ENCODE results near the gene CIAO2A.
"Not testable (repeated sequence)": the region's sequence is repeated elsewhere in the genome, so short reads cannot be mapped to it uniquely, and the experiment has no call there.

The CIAO2A gene, protein sequence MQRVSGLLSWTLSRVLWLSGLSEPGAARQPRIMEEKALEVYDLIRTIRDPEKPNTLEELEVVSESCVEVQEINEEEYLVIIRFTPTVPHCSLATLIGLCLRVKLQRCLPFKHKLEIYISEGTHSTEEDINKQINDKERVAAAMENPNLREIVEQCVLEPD

DNA sequence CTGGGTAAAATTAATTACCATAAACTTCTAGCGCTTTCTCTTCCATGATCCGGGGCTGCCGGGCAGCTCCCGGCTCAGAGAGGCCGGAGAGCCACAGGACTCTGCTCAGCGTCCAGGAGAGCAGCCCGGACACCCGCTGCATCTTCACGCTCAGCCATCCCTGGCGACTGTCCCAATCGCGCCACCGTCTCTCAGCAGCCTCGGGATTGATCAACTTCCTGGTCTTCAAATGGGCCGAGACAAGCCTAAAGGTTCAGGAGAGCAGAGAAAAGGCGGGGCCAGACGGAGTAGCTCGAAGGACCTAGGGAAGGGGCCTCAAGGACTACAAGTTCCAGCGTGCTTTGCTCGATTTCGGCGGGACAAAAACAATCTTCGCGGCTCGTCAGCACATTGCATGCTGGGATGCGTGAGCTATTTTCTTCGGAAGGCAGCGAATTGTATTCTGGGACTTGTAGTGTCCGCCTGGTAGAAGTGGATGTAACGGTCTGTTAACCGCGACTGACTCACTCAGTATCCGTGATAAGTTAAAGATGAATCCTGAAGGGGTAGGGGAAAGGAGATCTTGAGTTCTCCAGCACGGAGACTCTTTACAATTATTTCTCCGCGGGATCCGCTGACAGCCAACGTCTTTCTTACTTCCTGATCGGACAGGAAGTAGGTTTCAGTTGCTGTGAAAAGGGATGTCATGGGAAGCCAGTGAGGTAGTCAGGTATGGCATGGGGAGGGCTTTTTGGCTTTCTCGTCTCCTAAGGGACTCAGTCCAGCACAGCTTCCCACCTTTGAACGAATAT lies at the start of gene CIAO2A:
Gene CIAO2A (minus strand): TSS at position 212 of the 791 bp plus-strand sequence. CDS start 70 bp downstream, at position 142.
- DNase-seq (ENCODE audit: low read depth) = peak; percentile 98

DNA sequence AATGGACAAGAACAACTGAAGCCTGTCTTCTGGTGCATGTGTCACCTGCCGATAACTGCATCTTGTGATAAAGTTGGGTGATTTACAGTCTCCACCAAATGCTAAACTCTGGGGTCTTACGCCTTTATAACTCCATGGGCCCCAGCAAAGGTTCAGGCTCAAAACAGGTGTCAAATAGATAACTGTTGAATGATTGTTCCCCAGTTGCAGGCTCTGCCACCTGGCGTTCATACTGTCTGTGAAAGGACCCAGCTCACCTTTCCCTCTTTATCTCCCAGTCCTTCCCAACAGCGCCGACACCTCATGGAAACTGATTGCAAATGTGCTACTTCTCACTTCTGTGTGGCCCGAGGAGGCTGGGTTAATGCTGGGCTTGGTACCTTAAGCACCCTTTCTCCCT lies 49.6 kb upstream of the CIAO2A start:
- no peak for DNase-seq (ENCODE audit: low read depth)

DNA sequence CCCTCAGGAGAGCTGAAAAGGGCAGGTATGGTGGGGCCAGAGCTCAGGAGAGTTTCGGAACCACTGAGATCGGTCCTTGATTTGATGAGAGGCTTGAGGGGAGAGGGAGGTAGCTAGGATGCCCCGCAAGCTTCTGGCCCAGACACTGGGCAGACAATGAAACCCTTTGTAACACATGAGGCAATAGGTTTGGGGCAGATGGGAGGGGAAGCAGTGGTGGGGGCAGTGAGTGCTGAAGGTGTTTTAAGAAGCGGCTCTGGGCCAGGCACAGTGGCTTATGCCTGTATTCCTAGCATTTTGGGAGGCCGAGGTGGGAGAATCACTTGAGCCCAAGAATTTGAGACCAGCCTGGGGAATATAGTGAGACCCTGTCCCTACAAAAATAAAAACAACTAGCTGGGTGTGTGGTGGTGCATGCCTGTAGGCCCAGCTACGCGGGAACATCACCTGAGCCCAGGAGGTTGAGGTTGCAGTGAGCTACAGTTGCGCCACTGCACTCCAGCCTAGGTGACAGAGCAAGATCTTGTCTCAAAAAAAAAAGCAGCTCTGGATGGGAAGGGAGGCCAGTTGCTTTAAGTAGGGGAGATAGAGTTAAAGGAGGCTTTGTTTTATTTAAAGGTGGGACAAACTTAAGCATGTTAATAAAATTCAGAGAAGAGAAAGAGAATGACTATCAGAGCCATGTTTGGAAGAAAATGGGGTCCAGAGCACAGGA lies 48.3 kb upstream of the CIAO2A start:
- DNase-seq (ENCODE audit: low read depth) = no peak

DNA sequence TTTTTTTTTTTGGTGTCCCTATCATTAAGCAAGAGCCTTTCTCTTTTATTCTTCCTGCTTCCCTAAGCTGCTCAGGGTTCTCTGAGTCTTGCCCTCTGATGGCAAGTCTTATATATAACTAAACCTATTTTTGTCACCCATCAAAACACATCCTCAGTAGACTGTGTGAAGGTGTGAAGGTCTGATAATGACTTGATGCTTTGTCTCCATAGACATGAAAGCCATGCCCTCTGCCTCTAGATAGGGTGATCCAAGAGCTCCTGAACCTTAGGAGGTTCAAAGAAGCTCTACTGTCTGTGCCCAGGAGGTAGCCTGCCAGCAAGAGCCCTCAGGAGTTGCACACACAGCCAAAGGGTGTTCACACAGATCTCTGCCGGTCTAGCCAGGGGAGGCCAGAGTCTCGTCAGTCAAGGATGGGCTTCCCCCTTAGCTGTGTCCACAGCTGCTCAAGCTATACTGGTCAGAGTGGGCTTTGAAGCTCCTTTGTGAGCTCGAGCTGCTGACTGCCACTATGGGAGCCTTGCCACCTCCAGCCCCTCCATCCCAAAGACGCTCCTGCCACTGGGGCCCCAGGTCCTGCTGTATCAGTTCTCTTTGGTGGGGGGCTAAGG lies 44.8 kb upstream of the CIAO2A start:
- no peak for DNase-seq (ENCODE audit: low read depth)

DNA sequence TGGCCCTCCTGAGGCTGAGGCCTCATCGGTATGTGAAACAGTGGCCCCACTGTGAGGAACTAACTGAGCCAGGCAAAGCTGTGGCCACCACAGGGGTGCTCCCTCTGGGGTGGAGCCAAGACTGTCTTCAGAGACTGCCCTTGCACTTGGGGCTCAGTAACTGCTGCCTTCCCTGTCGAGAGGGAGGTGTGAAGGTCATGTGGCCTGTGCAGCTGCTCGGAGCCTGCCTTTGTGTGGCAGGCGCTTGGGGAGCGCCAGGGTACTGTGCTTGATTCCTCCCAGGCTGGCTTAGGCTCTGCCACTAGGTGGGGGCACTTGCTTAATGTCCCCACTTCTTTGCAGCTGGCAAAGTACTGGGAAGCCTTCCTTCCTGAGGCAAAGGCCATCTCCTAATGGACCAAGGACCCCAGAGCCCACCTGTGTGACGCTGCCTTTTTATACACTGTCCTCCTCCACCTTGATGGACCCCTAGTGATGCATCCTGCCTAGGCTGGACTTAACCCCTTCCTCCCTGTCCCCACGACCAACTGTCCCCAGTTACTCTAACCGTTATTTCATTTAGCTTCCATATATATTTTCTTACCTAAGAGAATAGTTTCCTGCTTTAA lies 43.7 kb upstream of the CIAO2A start:
- DNase-seq (ENCODE audit: low read depth) = no peak

DNA sequence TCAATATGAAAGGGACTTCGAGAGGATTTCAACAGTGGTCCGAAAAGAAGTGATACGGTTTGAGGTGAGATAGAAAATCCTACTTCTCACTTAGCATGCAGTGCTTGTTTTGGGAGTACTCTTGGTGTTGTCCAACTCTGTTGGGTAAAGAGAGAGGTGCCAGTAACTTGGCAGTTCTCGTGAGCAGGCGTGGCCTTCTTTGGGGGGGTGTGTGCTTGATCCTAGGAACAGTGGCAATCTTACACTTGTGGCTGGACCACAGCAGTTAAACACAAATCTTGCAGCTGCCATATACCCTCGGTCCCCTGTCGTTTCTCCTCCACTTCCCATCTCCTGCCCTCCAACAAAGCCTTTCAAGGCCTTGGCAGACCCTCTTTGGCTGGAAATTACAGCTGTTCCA lies 42.7 kb upstream of the CIAO2A start:
- DNase-seq (ENCODE audit: low read depth) = no peak

DNA sequence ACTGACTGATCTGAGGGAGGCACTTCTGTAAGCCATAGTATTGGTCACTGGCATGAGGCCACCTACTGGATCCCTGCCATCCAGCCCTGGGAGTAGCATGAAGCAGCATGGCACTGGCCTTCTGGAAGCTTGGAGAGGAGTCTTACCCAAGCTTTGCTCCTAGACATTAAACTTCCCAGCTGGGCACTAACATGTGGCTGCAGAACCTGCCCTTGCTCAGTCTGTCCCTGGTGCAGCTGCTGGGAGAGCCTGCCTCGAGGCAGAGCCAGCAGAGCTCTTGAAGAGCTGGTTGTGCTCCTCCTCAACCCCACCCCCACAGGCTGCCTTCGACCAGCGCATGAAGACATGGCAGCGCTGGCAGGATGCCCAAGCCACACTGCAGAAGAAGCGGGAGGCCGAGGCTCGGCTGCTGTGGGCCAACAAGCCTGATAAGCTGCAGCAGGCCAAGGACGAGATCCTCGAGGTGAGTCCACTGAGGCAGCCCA lies 40.7 kb upstream of the CIAO2A start:
- DNase-seq (ENCODE audit: low read depth) = peak; percentile 21

DNA sequence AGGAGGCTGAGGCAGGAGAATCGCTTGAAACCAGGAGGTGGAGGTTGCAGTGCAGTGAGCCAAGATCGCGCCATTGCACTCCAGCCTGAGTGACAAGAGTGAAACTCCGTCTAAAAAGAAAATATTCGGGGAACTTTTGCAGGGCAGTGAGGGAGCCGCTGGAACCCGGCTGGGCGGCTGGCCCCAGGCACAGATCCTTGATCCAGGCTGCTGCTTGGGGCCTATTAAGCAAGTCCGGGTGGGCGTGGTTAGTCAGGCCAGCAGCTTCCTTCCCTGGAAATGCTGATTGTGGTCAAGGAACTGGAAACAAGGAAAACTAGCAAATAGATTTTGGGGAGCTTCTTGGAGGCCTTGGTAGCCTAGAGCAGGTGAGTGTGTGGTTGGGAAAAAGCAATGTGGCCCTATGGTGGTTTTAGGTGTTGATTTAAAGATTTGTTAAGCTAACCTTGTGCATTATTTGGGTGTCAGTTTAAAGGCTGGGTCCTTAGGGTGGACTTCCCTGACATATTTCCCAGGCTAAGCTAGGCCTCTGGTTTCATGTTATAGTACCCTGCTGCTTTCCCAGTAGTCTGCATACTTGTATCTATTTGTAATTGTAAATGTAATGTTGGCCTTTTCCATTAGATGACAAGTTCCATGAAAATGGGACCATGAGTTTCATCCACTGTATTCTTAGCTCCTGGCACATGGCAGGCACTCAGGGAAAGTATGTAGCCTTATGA lies 40.1 kb upstream of the CIAO2A start:
- no peak for DNase-seq (ENCODE audit: low read depth)

DNA sequence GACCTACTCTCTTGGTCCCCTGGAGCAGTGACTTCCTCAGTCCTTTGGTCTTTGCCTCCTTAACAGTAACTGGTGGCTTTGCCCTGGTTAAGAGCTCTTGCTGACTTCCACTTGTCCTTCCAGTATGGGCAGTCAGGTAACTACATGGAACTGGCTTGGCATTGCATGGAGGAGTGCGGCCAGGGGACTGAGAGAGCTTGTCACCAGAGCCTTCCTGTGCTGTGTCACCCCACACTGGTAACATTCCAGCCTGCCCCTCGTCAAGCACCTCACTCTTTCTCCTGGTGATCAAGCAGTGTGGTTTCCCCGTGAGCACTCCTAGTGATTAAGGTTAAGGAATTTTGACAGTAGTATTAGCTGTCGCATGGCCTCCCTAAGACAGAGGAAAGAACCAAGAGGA lies 38.6 kb upstream of the CIAO2A start:
- no peak for DNase-seq (ENCODE audit: low read depth)

DNA sequence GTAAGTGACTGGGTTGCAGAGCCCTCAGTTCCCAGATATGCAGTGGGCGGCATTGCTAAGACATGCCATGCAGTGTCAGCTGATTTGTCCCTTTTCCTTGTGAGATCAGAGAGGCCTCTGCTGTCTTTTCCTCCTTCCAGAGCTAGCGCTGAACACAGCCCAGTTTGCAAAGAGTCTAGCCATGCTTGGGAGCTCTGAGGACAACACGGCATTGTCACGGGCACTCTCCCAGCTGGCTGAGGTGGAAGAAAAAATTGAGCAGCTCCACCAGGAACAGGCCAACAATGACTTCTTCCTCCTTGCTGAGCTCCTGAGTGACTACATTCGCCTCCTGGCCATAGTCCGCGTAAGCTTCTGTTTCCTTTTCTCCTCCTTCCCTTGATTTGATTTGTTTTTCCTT lies 37.9 kb upstream of the CIAO2A start:
- no peak for DNase-seq (ENCODE audit: low read depth)

DNA sequence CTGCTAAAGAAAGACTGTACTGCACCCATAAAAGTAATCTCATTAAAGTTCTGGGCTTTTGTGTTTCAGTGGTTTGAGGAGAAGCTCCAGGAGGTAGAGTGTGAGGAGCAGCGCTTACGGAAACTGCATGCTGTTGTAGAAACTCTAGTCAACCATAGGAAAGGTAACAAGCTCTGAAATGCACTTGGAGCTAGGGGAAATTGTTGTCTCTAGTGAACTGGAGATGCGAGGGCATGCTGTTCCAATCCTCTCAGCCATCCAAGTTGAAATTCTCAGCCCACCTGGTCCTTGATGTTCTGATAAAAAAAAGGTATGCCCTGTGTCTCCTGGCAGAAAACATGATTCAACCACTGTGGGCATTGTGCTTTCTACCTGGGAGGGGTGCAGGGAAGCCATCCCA lies 36.5 kb upstream of the CIAO2A start:
- DNase-seq (ENCODE audit: low read depth) = no peak

DNA sequence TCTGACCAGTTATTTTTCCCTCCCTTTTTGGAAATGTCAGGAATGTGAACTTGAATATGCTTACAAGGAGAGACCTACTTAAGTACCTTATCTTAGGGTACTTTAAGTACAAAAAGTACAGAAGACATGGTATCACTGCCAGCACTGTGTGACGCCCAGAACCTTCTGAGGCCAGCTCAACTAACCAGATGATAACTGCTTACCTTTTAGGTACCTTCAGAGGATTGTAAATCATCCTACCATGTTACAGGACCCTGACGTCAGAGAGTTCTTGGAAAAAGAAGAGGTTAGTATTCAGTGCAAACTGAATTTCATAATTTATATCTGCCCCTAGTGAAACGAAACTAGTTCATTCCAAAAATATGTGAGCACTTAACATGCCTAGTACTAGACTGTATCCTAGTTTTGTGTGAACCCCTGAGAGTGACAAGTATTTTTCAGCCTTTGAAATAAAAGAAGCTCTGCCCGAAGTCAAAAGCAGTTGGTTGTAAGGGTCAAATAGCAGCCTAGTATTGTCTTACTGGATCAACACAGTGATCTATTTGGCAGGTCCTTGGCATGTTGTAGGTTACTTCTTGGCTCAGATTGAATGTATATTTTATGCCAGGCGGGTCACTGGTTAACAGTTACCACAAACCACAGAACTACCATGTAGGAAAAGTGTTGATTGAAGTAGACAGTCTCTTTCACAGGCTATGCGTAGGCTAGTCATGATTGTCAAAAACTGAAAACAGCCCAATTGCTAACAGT lies 34.1 kb upstream of the CIAO2A start:
- no peak for DNase-seq (ENCODE audit: low read depth)

DNA sequence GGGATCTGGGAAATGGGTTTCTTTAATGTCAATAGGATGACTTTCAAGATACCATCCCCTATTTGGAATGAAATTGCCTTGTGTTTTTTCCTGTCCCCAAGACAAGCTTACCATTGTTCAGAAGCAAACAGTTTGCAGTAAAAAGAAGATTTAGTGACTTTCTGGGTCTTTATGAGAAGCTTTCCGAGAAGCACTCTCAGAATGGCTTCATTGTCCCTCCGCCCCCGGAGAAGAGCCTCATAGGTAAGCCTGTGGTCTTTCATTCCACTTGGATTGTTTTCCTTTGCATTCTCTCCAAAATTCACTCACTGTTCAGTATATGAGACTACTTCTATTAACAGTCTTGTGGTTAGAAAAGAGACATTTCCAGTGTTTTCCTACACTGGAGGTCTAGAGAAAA lies 32.3 kb upstream of the CIAO2A start:
- no peak for DNase-seq (ENCODE audit: low read depth)

DNA sequence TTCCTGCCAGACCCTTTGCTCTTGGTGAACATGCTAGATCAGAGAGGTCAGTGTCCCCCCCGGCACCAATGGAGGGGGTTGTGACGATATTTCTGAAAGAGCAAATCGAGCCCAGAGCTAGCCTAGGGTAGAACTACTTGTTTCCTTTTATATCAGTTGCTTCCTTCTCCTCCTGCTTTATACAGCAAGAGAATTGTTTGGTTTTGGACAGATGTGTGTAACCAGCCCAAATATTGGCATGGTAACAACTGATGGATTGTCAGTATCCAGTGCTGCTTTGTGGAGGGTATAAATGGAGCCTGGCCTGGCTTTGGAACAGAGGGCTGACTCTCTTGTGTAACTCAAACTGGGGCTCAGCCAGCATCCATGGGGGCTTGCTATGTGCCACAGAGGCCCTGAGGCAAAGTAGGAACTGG lies 29.3 kb upstream of the CIAO2A start:
- no peak for DNase-seq (ENCODE audit: low read depth)

DNA sequence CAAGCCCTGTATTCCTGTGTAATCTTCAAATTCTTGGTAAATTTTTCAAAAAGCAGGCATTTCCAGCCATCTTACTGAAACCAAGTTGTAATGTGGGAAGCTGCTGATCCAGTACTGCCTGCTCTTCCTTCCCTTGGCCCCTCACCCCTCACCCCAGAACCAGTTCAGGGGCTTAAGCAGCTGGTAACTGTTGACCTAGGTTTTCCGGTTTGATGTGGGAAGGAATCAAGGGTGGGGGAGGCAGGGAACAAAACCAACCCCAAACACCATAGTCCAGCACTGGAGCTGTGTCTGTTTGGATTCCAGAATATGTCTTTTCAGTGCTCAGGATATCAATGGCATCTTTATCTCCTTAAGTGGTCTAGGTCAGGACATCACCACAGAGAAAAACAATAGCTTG lies 28.8 kb upstream of the CIAO2A start:
- DNase-seq (ENCODE audit: low read depth) = no peak

DNA sequence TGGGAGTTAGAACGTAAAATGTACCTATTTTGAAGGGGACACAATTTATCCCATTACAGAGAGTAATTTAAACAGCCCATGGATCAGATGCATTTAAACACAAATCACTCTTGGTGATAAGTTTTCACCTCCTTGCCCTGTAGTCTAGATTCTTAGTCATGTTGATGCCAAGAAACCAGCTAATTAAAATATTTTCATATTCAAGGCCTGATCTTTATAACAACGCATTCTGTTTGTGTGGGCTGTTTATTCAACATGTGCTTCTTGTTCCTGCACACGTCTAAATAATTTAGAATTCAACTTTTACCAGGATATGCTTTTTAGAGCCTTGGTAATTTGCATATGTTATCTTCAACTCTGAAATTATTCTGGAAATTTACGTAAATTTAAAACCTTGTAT lies 28.0 kb upstream of the CIAO2A start:
- no peak for DNase-seq (ENCODE audit: low read depth)

DNA sequence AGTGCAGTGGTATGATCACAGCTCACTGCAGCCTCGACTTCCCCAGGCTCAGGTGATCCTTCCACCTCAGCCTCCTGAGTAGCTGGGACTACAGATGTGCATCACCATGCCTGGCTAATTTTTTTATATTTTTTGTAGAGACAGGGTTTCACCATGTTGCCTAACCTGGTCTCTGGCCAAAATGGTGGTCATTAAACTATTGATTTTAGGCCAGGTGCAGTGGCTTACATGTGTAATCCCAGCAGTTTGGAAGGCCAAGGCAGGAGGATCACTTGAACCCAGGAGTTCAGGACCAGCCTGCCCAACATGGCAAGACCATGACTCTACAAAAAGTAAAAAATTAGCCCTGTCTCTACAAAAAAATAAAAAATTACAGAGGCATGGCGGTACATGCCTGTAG lies 26.7 kb upstream of the CIAO2A start:
- DNase-seq (ENCODE audit: low read depth) = not testable (repeated sequence)

DNA sequence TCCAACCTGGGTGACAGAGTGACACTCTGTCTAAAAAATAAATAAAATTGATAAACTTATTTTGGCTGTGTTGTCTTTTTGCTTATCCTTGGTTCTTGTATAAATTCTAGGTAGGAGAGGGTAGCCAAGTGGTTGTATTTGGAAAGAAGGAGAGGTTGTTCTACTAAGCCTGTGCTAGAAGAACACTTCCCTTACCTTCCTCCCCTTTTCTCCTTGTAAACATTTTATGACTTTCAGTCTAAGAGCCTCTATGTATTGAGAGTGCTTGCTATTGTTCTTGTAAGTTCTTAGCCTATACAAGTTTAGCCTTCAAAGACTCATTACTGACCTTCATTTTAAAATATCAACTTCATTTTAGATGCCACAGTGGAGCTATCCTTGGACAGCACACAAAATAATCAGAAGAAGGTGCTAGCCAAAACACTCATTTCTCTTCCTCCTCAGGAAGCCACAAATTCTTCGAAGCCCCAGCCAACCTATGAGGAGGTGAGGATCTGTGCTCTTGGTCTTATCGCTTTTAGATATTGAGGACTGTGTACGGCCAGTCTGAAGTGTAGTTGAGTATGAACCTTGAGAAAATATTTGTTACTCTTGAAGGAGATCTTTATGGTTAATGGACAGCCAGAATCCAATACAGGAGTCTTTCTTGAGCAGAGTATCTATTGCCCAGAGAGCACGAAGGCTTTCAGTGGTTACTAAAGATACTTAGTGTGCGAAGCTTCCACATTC lies 24.3 kb upstream of the CIAO2A start:
- DNase-seq (ENCODE audit: low read depth) = no peak

DNA sequence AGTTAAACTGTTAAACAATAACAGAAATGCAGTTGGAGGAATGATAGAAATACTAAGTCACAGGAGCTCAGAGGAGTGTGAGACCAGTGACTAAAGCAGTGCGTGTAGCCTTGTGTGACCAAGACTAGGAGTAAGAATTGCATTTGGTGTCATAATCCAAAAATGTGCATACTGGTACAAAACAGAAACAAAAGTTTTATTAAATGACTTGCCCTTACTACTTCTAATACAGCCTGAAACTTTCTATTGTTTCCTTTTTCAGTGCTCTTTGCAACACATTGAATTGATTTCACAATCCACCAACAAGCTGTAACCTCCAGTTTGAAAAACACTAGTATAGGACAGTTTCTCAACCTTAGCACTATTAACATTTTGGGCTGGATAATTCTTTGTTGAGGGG lies 19.3 kb upstream of the CIAO2A start:
- peak; percentile 36 for DNase-seq (ENCODE audit: low read depth)
